Activated naive CD4-positive, alpha-beta T cell treated with anti-CD3 and anti-CD28 coated beads, Interleukin-2, amount 10 ng/mL, durations not matched to agents 5 hours and 36 hours (primary cell): ENCODE results near the gene HOXA7. TPM values are rescaled to one million over a fixed set of nuclear protein-coding genes. Genes with fewer than 3 reads are reported as not detected.

Experiments used
- microRNA-seq: library from miRNA; unstranded; fragments of <30 nt; microRNA quantifications from one replicate; pipeline ENCODE4 v1.2.0, GENCODE V29; 2022; ENCODE audit warnings: borderline microRNAs expressed, borderline replicate concordance
- total RNA-seq, 2 experiments: library from RNA; stranded (reverse); gene quantifications; one replicate each; pipeline ENCODE4 v1.2.3, GENCODE V29; 2021

Gene HOXA7
- not detected for total RNA-seq

GRCh38 chr7:27156508-27156898 is at the start of gene HOXA7:
Gene HOXA7 (minus strand): TSS chr7:27156675. CDS start chr7:27156545, 130 bp downstream.

DNA sequence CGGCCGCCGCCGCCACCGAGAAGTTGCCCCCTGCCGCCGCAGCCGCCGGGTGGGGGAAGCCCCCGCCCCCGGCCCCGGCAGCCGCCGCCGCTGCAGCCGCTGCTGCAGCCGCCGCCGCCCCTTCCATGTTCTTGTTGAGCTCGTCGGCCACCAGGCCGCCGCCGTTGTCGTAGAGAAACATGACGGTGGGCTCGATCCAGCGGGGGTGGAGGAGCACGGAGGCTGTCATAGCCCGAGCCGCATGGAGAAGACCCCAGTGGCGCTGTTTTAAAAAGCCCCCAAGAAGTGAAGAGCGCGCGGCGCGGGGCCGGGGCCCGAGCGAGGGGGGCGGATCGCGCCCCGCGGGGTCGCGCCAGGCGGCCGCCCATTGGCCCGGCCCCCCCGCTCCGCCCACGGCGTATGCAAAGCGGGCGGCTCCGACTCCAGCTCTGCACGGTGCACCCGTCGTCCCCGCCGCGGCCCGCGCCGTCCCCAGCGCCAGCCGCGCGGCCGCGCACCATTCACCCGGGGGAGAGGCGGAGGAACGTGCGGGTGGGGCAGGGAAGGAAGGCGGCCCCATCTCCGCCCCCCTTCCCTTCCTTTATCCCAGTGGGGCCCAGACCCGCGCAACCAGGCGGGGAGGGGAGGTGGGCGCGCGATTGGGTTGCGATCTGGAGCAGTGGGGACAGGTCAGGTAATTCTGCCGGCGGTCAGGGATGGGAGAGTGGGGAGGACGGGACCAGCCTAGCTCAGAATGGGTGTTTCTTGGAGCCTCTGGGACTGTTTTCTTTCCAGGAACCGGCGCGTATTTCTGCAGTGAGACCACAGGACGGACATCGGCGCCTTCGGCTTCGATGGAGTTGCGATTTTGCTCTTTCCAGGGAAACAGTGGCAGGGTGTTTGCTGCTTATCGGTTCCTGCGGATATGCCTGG is 43.6 kb upstream of the HOXA7 start, which contains the start of gene HOXA13:
Gene HOXA13 (minus strand): TSS at position 243 of the 912 bp plus-strand sequence. CDS start 14 bp downstream, at position 229.

DNA sequence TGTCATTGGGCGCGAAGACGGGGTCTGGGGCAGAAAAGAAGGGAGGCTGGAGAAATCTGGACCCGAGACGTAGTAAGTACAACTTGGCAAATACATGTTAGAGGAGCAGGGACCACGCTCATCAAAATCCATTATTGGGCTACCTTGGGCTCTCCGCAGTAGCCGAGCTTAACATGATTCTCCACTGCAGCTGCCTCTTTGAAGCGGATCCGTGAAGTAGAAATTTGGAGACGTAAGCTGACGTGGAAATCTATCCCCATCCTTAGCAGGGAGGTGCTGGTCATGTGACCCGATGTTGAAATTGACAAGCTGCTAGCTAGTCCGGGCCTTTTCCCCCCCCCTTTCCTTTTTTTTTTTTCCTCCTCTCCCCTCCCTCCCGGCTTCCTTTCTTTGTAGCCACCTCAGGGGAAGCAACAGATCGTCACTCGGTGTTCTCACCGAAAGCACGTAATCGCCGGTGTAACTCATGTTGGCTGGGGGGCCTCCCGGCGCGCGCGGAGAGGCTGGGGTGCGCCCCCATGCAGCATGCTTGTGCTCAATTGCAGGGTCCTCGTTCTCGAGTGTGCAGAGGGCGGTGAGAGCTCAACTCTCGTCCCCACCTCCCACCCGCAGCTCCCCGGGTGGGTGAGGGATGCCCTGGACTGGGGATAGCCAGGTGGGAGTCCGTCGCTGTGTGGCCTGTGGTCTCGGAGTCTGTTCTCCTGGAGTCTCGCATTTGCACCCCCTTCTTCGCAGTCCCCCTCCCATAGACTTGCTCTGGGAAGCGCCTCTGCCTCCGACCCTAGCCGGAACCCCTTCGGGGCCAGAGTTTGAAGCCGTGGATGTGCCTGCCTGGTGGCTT is 28.8 kb upstream of the HOXA7 start, which contains the start of gene HOXA11:
Gene HOXA11 (minus strand): TSS at position 220 of the 841 bp plus-strand sequence. CDS start 88 bp downstream, at position 132.

DNA sequence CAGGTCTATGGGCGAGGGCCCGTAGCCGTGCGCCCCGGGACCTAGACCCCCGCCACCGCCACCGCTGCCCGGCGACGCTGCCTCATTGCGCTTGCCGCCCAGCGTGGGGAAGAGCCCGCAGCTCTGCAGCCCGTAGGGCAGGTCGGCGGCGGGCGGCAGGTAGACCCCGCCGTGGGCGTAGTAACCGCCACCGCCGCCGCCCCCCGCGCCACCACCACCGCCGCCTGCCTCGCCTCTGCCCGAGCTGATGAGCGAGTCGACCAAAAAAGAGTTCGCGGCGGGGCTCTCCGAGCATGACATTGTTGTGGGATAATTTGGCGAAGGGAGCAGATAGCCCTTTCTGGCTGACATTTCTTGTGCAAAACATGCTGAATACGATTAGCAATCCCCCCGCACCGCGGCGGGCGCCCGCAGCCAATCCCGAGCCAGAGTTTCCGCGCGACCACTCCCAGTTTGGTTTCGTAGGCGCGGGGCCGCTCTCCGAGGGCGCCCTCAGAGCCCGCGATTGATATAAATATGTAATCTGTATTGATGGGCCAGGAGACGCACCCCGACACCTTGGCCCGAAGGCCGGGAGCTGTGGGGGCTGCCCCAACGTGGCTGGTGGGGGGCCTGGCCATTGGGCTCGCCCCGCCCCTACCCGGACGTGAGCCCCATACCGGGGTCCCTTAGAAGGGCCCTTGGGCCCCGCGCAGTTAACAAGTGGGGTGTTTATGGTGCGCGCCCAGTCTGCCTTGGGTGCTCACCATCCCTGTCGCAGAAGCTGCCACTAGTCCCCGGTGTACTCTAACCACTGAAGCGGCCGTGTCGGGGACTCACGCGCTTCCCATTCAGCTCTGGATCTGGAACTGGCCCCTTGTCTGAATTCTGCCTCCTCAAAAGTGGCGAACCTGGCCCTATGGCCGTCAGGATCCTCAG is 17.7 kb upstream of the HOXA7 start, which contains the start of gene HOXA10:
Gene HOXA10 (minus strand): TSS at position 365 of the 918 bp plus-strand sequence. CDS start 14 bp downstream, at position 351.

GRCh38 chr7:27165089-27165995 is 8.9 kb upstream of the HOXA7 start, which contains the start of gene HOXA9:
Gene HOXA9 (minus strand): TSS chr7:27165537. CDS start chr7:27165457, 80 bp downstream.

GRCh38 chr7:27151931-27152815 is 4.3 kb downstream of the HOXA7 start, which contains the start of gene HOXA3:
Gene HOXA3 (minus strand): TSS chr7:27152583. CDS start chr7:27110640, 41,943 bp downstream.

DNA sequence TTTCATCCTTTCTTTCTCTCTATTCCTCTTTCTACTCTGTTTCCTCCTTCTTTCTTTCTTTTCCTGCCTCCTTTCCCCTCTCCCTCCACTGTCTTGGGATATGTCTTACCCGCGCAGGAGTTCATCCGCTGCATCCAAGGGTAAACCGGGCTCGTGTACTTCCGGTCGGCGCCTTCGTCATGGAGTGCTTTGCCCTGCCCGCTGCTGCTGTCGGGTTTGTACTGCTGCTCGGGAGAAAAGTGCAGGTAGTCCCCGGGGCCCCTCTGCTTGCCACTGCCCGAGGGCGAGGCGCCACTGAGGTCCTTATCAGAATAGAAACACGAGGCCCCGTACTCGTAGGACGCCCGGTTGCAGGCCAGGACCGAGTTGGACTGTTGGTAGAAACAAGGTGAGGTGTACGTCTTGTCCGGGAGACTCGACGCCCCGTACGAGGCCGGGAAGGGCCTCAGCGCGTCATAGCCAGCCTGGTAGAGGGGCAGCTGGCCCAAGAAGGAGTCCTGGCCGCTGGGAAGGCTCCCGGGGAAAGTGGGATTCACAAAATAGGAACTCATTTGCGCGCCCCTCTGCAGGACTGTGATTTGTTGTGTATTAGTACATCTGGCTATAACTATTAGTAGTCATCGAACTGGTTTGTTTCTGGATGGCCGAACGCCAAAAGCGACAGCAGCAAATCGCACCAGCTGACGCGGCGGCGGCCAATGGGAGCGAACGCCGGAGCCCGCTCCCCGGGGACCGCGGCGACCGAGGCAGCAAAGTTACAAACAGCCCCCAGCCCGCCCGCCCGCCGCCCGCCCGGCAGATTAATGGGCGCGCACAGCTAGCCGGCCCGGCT is 9.1 kb downstream of the HOXA7 start, which contains the start of gene HOXA6:
Gene HOXA6 (minus strand): TSS at position 576 of the 832 bp plus-strand sequence. CDS start 25 bp downstream, at position 551.

DNA sequence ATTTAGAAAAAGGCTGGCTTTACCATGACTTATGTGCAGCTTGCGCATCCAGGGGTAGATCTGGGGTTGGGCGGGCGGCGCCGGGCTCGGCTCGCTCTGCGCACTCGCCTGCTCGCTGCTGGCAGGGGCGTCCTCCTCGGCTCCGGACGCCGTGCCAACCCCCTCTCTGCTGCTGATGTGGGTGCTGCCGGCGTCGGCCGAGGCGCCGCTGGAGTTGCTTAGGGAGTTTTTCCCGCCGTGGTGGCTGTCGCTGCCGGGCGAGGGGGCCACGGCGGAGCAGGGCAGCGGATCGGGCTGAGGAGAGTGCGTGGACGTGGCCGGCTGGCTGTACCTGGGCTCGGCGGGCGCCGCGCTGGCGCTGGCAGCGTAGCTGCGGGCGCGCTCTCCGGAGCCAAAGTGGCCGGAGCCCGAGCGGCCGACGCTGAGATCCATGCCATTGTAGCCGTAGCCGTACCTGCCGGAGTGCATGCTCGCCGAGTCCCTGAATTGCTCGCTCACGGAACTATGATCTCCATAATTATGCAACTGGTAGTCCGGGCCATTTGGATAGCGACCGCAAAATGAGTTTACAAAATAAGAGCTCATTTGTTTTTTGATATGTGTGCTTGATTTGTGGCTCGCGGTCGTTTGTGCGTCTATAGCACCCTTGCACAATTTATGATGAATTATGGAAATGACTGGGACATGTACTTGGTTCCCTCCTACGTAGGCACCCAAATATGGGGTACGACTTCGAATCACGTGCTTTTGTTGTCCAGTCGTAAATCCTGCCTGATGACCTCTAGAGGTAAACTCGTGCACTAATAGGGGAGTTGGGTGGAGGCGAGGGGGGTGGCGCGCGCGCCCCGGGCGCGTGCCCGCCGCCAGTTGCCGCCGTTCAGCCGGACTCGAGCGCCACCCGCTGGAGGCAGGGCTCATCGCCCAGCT is 13.2 kb downstream of the HOXA7 start, which contains the start of gene HOXA5:
Gene HOXA5 (minus strand): TSS at position 659 of the 927 bp plus-strand sequence. CDS start 74 bp downstream, at position 585.

DNA sequence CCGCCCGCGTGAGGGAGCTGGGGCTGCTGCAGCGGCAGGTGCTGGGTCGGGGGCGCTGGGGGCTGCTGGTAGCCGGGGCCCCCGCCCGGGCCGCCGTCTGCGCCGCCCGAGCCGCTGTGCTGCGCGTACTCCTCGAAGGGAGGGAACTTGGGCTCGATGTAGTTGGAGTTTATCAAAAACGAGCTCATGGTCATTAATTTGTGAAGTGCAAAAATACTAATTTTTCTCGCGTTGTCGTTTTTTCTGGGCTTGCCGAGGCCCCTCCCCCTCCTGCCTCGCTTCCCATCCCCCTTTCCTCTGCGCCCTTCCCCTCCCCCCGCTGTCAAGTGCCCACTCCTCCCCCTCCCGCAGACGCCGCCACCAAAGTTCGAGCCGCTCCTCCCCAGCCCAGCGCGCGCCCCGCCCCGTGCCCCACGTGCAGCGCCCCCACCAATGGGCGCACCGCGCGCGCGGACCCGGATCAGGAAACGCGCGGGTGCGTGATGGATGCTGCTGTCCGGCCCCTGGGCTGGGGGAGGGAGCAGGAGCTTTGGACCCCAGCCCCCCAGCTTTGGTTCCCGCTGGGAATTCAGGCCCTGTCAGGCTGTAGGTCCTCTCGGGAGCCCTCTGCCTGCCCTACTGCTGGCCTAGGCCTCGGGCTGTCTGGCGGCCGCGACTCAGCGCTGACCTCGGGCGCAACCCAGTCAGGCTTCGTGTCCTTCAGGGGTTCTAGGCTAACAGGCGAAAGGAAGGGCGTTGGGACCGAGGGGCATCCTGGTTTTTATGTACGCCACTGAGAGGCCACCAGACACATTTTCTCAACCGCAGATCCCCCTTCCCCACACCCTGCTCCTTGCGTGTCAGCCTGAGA is 25.7 kb downstream of the HOXA7 start, which contains the start of gene HOXA4:
Gene HOXA4 (minus strand): TSS at position 218 of the 850 bp plus-strand sequence. CDS start 24 bp downstream, at position 194.

Small RNAs within 50 kb of the gene (microRNA-seq; reads per million reads assigned to microRNA genes)
- gene MIR196B = 30.2 reads per million, percentile 56 among the genes with 10 or more reads in this experiment

Other genes starting within 250 kb of the HOXA7 start
- under 1 TPM; 0.40 to 0.46 TPM for gene HOXA1, start 60.7 kb downstream of the HOXA7 start, total RNA-seq
- gene HOXA2, start 54.0 kb downstream of the HOXA7 start, total RNA-seq = not detected
- gene HOXA4, start 25.9 kb downstream of the HOXA7 start, total RNA-seq = not detected
- not detected for gene HOXA5, start 13.0 kb downstream of the HOXA7 start, total RNA-seq
- not detected for gene HOXA6, start 8.9 kb downstream of the HOXA7 start, total RNA-seq
- gene HOXA3, start 4.1 kb downstream of the HOXA7 start, total RNA-seq = not detected
- gene HOXA9, start 8.9 kb upstream of the HOXA7 start, total RNA-seq = not detected
- gene HOXA10, start 17.6 kb upstream of the HOXA7 start, total RNA-seq = under 1 TPM in 1 of 2 experiments, not detected in 1; 0.29 TPM
- not detected for gene HOXA11, start 28.6 kb upstream of the HOXA7 start, total RNA-seq
- gene HOXA13, start 43.4 kb upstream of the HOXA7 start, total RNA-seq = not detected
- gene EVX1, start 86.1 kb upstream of the HOXA7 start, total RNA-seq = not detected